ENCODE data around the gene TMEM100. TPM values are rescaled to one million over a fixed set of nuclear protein-coding genes. Genes with fewer than 3 reads are reported as not detected.

The TMEM100 gene
- total and polyA plus RNA-seq, 10 of the 15 experiments (the other 5 are each of a cell fraction or from before 2014, with no cell fraction given), result not detected

GRCh38 chr17:55747209-55747608 lies 24.5 kb upstream of the TMEM100 start:
- DNase-seq (ENCODE audit: low read depth, low spot score), result no peak
- 33% methylated on average over 3 of the region's 3 CpGs for WGBS (ENCODE audit: insufficient coverage, insufficient replicate concordance, low lambda C conversion rate, missing lambda C conversion rate)
- Histone ChIP-seq H3K4me3 (no peak overlapping the region), H3K9me3 (replicated peaks; ENCODE audit: control insufficient read depth, insufficient read depth, low read length) (no peaks in the 10 kb centered on the region), H3K4me1 (ENCODE audit: control insufficient read depth, insufficient read depth, low read length) (peaks cover 8% of the 10 kb centered on the region), H3K27ac (ENCODE audit: control insufficient read depth, insufficient read depth) (no peak overlapping the region), H2AFZ (ENCODE audit: control insufficient read depth, low read depth, low read length) (no peak overlapping the region), H3K9ac (ENCODE audit: control insufficient read depth, insufficient read depth, low read length) (no peak overlapping the region), H3K36me3 (ENCODE audit: control insufficient read depth in 2 of 2, insufficient read depth in 2 of 2, low read length in 1 of 2) (no peaks in the 10 kb centered on the region), H3K4me2 (ENCODE audit: control insufficient read depth, insufficient read depth) (no peak overlapping the region), H3K27me3 (replicated peaks in 1 of 2; ENCODE audit: control insufficient read depth in 2 of 2, insufficient read depth in 2 of 2, low read length in 1 of 2) (no peaks in the 10 kb centered on the region), H3K79me2 (ENCODE audit: control insufficient read depth, insufficient read depth, low read length) (no peaks in the 10 kb centered on the region), H4K20me1 (ENCODE audit: control insufficient read depth, insufficient read depth) (no peaks in the 10 kb centered on the region)
- intact Hi-C loops (cut with micrococcal nuclease; ENCODE audit: unreplicated experiment) (no loop called here), in situ Hi-C loops (cut with MboI) (no loop called here)
- ChIA-PET SMC1A (ENCODE audit: uncharacterized antibody, unreplicated experiment) (no interaction called here), CTCF (interaction anchor here (0.6 kb wide), 1 partner anchor 391 kb away, joined by 3 read pairs; no protein-coding TSS in a partner anchor), RAD21 (ENCODE audit: unreplicated experiment) (no interaction called here), POLR2A (no interaction called here)
- TF ChIP-seq NR2C1 (IDR thresholded peaks at IDR 0.05) (no peak), STAT3 (IDR thresholded peaks at IDR 0.05; ENCODE audit: low read depth, low read length) (no peak), NFYB (IDR thresholded peaks at IDR 0.05; ENCODE audit: insufficient read depth, low read depth, low read length) (no peak), CBX5 (IDR thresholded peaks at IDR 0.05; ENCODE audit: low read depth) (no peak), KLF5 (IDR thresholded peaks at IDR 0.05; ENCODE audit: partially characterized antibody) (no peak), JUND (IDR thresholded peaks at IDR 0.05; ENCODE audit: low read depth, low read length) (no peak), MYC (IDR thresholded peaks at IDR 0.05; ENCODE audit: insufficient read depth, insufficient read length, insufficient replicate concordance, low read length, severe bottlenecking) (no peak), TCF7 (IDR thresholded peaks at IDR 0.05; ENCODE audit: borderline replicate concordance) (no peak)
- TF ChIP-seq, protein P1, sequence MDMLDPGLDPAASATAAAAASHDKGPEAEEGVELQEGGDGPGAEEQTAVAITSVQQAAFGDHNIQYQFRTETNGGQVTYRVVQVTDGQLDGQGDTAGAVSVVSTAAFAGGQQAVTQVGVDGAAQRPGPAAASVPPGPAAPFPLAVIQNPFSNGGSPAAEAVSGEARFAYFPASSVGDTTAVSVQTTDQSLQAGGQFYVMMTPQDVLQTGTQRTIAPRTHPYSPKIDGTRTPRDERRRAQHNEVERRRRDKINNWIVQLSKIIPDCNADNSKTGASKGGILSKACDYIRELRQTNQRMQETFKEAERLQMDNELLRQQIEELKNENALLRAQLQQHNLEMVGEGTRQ (IDR thresholded peaks at IDR 0.05; ENCODE audit: borderline replicate concordance, low read depth, low read length), result no peak
- TF ChIP-seq, protein P2, sequence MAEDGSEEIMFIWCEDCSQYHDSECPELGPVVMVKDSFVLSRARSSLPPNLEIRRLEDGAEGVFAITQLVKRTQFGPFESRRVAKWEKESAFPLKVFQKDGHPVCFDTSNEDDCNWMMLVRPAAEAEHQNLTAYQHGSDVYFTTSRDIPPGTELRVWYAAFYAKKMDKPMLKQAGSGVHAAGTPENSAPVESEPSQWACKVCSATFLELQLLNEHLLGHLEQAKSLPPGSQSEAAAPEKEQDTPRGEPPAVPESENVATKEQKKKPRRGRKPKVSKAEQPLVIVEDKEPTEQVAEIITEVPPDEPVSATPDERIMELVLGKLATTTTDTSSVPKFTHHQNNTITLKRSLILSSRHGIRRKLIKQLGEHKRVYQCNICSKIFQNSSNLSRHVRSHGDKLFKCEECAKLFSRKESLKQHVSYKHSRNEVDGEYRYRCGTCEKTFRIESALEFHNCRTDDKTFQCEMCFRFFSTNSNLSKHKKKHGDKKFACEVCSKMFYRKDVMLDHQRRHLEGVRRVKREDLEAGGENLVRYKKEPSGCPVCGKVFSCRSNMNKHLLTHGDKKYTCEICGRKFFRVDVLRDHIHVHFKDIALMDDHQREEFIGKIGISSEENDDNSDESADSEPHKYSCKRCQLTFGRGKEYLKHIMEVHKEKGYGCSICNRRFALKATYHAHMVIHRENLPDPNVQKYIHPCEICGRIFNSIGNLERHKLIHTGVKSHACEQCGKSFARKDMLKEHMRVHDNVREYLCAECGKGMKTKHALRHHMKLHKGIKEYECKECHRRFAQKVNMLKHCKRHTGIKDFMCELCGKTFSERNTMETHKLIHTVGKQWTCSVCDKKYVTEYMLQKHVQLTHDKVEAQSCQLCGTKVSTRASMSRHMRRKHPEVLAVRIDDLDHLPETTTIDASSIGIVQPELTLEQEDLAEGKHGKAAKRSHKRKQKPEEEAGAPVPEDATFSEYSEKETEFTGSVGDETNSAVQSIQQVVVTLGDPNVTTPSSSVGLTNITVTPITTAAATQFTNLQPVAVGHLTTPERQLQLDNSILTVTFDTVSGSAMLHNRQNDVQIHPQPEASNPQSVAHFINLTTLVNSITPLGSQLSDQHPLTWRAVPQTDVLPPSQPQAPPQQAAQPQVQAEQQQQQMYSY (CRISPR knock-in tag; IDR thresholded peaks at IDR 0.05), result no peak
- no peak for FAIRE-seq
- ATAC-seq, result no peak
- BruUV-seq (replicated peaks), result no TSS peak

Measured in GM12878 (cell line).